Endometrium (tissue), 2 donors: ENCODE results near the gene LAMTOR5.
"Not testable (repeated sequence)": the region's sequence is repeated elsewhere in the genome, so short reads cannot be mapped to it uniquely, and the experiment has no call there.

ENCODE experiments used
- FAIRE-seq: peaks from 2 replicates; lab custom pipeline; 2012; peaks lifted over from hg19 to GRCh38; lab: Jason Lieb, UNC
- donor health status: control.
- donor health status: control.

The LAMTOR5 gene

GRCh38 chr1:110407260-110408210 lies at the start of gene LAMTOR5:
Gene LAMTOR5, minus strand, starts transcription at chr1:110407694. Its CDS starts 74 bp downstream, at chr1:110407620.
- FAIRE-seq: peak; percentile 70

DNA sequence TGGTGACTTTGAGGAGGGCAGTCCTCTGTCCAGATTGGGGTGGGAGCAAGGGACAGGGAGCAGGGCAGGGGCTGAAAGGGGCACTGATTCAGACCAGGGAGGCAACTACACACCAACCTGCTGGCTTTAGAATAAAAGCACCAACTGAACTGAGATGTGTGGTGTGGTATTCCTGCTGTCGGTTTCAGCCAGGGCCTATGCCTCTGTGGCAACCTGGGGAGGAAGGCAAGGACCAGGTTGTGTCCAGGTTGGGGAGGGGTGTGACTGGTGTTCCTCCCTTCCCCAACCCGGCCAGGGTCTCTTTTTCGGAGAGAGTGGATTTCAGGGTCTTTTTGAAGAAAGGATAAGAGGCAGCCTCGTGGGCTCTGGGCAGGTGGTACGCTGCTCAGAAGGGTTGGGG lies 49.7 kb upstream of the LAMTOR5 start:
- no peak for FAIRE-seq

GRCh38 chr1:110455151-110455550 lies 47.7 kb upstream of the LAMTOR5 start:
- FAIRE-seq: no peak

DNA sequence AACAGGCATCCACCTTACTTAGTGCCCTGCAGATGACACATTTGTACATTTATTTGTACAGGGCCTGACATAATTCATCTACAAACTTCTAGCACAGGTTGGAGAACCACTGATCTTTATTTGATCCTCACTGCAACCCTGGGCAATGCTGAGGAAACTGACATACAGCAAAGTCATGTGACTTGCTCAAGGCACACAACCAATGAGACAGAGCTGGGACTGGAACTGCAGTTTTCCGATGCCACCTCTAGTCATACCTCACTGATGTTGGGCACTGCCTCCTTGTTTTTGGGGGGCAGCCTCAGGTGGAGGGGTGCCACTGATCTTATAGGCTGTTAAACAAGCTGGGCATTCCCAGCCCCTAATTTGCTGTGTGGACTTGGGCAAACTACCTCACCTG lies 46.8 kb upstream of the LAMTOR5 start:
- FAIRE-seq: no peak

DNA sequence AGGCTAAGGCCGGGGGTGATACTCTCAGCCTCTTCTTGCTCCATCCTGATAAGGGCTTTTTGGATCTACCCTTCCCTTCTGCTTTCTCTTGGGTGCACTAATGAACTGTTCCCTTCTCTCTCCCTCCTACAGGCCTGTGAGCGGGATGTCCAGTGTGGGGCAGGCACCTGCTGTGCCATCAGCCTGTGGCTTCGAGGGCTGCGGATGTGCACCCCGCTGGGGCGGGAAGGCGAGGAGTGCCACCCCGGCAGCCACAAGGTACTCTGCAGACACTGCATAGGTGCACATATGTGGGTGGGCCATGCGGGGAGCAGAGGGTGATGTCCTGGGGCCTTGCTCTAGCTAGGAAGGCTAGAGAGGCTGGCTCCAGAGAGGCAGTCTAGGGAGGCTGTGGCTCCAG lies 46.3 kb upstream of the LAMTOR5 start:
- FAIRE-seq: no peak

- FAIRE-seq: no peak
Measured at GRCh38 chr1:110452330-110452729, 44.8 kb upstream of the LAMTOR5 start.

DNA sequence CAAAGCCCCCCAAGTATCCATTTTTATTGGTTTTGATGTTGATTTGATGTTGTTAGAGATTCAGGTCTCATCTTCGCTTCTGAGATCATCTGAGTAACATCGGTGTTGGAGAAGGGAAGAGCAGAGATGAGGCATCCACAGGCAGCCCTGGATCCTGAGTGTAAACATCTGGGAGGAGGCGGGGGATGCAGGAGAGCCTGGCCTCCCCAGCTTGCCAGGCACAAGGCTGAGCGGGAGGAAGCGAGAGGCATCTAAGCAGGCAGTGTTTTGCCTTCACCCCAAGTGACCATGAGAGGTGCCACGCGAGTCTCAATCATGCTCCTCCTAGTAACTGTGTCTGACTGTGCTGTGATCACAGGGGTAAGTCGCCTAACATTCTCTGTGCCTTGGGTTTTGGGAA lies 43.4 kb upstream of the LAMTOR5 start, which contains the start of gene PROK1:
Gene PROK1 (plus strand): TSS at position 221 of the 400 bp plus-strand sequence. CDS start 68 bp downstream, at position 289.
- FAIRE-seq: no peak

GRCh38 chr1:110449661-110450651 lies 42.5 kb upstream of the LAMTOR5 start:
- FAIRE-seq: no peak

GRCh38 chr1:110444561-110444960 lies 37.1 kb upstream of the LAMTOR5 start:
- FAIRE-seq: no peak

- FAIRE-seq: no peak
Measured at GRCh38 chr1:110443451-110443850, 36.0 kb upstream of the LAMTOR5 start.

DNA sequence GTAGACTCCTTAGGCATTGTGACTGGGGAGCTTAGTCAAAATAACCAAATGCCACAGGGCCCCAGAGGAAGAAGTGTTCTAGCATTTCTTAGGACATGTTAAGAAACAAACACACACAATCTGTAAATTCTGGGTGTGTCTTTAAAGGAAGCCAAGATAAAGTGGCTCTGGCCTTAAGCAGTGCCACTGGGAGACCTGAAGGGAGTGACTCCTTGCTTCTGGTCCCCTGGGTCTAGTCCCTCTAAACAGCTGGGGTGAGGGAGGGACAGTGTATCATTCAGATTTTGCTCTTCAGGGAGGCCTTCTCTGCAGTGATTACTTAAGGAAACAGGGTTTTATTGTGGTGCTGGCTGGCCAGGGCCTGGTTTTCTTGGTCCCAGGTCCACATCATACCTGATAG lies 34.4 kb upstream of the LAMTOR5 start:
- FAIRE-seq: no peak

DNA sequence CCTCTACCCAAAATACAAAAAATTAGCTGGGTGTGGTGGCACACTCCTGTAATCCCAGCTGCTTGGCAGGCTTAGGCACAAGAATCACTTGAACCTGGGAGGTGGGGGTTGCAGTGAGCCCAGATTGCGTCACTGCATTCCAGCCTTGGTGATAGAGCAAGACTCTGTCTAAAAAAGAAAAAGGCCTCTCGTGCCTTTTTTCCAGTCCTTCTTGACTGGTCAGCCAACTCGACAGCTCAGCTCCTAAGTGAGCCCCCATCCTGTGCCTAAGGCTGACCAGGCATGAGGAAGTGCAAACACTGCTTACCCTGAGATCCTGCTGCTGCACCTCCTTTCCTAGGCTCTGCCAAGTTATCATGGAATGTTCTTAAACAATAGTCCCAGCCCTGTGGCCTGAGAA lies 33.4 kb upstream of the LAMTOR5 start:
- FAIRE-seq: no peak

DNA sequence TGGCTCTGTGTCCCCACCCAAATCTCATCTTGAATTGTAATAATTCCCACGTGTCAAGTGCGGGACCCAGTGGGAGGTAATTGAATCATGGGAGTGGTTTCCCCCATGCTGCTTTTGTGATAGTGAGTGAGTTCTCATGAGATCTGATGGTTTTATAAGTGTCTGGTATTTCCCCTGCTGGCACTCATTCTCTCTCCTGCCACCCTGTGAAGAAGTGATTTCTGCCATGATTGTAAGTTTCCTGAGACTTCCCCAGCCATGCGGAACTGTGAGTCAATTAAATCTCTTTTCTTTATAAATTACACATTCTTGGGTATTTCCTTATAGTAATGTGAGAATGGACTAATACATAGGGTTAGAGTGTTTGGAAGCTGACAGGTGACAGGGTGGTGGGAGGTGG lies 32.4 kb upstream of the LAMTOR5 start:
- not testable (repeated sequence) for FAIRE-seq

DNA sequence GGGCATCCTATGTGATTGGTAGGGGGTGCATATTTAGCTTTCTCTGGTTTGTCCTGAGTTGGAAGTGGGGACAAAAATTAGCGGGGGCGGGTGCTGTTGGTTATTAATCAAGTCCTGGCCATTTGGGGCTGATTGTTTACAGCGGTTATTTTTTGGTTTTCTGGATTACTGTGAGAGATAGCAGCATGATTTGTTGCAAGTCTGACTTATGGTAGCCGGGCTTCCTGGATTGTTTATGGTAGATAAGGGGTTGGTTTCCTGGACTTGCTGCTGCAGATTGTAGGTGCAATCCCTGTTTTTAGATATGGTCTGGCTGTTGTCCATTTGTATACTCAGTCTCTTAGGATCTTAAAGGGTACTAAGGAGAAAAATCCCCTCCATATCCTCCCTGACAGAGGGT lies 31.4 kb upstream of the LAMTOR5 start:
- no peak for FAIRE-seq

- not testable (repeated sequence) for FAIRE-seq
Measured at GRCh38 chr1:110437645-110438299, 30.3 kb upstream of the LAMTOR5 start.

GRCh38 chr1:110436635-110437034 lies 29.1 kb upstream of the LAMTOR5 start:
- no peak for FAIRE-seq

- no peak for FAIRE-seq
Measured at GRCh38 chr1:110434946-110435345, 27.5 kb upstream of the LAMTOR5 start.

DNA sequence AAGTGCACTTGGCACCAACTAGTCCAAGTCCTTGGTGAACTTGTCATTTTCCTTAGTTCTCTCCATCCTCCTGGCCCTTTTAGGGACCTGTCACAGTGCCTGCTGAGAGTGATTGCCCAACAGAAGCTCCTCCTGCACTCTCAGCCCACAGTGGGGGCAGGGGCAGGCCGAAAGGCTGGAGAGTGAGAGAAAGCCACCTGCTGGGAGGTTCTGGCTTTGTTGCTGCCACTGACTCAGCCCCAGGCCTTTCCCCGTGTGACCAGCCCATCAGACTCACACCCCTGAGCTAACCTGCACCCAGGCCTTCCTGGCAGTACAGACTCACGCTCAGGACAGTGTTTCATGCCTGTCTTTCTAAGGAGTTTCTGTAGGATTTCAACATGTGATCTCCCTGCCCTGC lies 26.3 kb upstream of the LAMTOR5 start:
- FAIRE-seq: no peak

GRCh38 chr1:110433213-110433612 lies 25.7 kb upstream of the LAMTOR5 start:
- no peak for FAIRE-seq

DNA sequence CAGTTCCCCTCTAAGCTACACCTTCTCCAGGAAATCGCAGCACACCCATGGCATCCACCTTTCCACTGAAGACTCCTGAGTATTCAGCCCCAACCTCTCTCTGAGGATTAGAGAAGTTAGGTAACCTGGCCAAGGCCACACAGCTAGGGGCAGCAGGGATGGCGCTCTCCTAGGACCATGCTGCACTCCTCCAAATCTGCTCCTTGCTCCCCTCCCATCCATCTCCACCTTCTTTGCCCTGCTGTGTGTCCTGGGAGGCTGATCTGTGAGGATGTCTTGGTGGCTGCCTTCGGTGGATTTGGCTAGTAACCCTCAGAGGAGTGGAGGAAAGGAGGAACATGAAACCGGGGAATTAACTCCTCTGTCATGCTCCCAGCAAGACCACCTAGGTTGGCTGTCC lies 23.4 kb upstream of the LAMTOR5 start:
- no peak for FAIRE-seq

- no peak for FAIRE-seq
Measured at GRCh38 chr1:110430366-110430765, 22.9 kb upstream of the LAMTOR5 start.

- no peak for FAIRE-seq
Measured at GRCh38 chr1:110428946-110429345, 21.5 kb upstream of the LAMTOR5 start.
